Stimulated activated CD8-positive, alpha-beta memory T cell treated with anti-CD3 and anti-CD28 coated beads, Interleukin-4, amount 100 ng/mL, for 24 hours (primary cell): Measurements from ENCODE around the gene CSTF3.
"Not testable (repeated sequence)": the region's sequence is repeated elsewhere in the genome, so short reads cannot be mapped to it uniquely, and the experiment has no call there.

Experiments used
- DNase-seq: peaks from one replicate; pipeline ENCODE4 v3.0.0-alpha.2; 2020; ENCODE audit warnings: low read depth

Gene CSTF3

DNA sequence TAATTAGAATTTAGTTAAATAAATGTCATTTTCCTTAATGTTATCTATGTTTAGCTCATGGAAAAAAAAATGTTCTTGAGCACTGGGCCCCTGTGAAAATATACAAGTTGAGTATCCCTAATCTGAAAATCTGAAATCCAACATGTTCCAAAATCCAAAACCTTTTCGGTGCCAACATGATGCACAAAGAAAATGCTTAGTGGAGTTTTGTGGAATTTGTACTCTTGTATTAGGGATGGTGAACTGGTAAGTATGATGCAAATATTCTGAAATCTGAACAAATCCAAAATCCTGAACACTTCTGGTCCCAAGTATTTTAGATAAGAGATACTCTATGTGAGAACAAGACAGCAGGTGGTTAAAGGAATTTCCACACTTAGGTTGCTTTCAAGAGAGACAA lies 77.4 kb downstream of the CSTF3 start:
- no peak for DNase-seq

DNA sequence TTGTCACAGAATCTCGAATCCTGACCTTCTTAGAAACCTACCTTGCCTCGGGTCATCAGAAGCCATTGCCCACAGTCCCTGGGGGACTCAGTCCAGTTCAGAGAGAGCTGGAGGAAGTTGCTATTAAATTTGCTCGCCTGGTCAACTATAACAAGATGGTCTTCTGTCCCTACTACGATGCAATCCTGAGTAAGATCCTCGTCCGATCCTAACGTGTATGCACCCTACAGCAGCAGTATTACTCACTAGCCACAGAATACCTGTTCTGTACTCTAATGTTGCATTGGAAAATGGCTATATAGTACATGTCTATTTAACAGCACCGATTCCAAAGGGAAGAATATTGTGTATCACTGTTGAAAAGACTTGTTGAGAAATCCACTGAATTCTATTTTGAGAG lies 88.8 kb downstream of the CSTF3 start:
- DNase-seq, result no peak

DNA sequence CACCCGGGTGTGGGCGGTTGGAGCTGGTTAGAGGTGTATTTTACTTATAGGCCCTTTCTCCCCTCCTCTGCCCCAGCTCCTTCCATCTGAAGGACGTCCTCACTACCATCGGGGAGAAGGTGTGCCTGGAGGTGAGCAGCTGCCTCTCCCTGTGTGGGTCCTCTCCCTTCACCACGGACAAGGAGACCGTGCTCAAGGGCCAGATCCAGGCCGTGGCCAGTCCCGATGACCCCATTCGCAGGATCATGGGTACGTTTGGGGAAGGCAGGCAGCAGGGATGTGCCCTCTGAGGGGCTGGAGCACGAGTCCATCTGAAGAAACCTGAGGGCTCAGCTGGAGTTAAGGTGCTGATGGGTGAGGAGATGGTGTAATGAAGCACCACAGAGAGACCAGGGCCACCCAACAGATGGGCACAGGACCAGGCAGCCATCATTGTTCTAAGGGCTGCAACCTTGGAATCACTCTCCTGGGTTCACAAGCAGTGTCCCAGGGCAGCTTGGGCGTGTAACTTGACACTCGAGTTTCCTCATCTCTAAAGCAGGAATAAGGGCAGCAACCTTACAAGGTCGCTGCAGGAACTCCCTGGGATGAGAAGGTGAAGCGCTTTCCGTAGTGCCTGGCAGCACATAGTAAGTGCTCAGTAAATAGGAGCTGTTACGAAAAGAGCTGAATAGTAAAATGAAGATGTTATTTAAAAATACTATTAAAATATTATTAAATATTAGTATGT lies 92.5 kb downstream of the CSTF3 start:
- no peak for DNase-seq

DNA sequence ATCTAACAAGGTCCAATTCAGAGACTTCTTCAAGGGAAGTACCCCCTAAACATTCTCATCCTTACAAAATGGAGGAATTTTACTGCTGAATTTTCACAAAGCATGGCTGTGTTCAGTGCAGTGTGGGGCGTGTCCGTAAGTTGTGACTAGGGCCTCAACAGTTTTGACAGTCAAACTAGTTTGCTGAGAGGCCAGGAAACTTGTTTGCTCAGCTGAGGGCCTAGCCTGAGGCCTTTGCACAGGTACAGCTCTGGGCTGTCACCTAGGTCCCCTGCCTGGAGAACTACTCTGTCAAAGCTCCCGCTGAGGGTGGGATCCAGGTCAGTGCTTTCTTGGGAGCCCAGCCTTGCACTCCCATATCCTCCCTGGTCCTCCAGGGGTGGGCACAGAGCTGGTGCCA lies 94.0 kb downstream of the CSTF3 start:
- no peak for DNase-seq

DNA sequence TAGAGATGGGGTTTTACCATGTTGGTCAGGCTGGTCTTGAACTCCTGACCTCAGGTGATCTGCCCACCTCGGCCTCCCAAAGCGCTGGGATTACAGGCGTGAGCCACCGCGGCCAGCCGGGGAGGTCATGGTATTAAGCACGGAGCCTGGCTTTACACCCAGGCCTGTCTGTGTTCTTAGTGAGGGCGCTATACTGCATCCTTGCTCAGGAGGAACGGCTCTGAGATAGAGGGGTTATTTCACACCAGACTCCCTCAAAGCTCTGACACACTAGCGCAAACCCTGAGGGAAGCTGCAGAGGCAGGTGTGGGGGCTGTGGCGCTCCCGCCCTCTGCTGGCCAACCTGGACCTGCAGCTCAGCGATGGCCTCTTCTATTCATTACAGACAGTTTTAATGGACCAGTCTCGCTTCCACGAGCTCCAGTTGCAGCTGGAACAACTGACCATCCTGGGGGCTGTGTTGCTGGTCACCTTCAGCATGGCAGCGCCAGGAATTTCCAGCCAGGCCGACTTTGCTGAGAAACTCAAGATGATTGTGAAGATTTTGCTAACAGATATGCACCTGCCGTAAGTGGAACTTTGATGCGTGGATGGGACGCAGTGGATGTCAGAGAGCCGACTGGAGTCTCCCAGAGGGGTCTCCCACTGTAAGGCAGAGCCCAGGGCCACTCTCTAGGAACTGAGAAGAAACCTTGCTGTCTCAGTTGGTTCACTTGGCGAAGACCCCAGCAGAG lies 95.7 kb downstream of the CSTF3 start:
- DNase-seq, result peak; percentile 62

DNA sequence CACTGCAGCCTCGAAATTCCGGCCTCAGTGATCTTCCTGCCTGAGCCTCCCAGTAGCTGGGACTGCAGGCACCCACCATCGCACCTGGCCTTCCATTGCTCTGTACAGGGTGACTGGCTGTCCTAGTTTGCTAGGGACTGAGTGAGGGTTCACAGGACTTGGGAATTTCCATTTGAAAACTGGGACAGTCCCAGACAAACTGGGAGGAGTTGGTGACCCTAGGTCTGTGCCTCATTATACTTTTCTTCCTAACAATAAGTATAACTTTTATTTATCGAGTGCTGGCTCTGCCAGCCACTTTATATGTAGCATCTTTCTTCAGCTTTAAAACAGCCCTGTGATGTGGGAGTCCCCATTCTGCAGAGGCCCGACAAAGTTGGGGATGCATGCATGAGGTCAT lies 96.4 kb downstream of the CSTF3 start:
- no peak for DNase-seq

DNA sequence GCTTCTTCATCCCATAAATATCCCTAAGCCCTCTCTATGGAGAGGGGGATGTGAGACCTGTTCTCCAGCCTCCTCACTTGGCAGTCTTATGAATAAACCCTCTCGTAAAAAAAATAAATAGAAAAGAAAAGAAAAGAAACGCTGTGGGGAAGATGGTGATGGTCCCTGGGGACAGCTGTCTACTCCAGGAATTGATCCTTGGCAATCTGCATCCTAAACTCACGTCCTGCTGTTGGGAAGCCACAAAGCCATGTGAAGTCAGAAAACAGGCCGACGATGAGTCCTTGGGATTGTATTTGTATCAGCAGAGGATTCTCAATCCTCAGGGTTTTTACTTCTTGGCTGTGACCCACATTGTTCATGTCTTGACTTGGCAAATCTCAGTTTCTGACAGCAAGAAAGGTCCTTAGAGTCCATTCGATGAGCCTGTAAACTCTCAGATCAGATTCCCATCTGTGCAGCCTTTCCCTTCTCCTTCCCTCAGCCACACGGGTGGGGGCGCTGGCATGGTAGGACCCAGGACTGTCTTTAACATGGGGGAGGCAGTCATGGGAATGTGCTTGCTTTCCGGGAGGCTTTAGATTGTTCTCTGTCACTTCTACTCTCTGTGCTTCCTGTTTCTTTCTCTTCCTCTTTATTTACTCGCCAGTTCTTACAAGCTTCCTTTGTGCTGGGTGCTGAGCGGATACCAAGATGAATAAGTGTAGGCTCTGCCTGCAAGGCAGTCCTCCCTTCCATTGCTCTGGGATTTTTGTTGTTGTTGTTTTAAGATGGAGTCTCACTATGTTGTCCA lies 97.1 kb downstream of the CSTF3 start:
- no peak for DNase-seq

DNA sequence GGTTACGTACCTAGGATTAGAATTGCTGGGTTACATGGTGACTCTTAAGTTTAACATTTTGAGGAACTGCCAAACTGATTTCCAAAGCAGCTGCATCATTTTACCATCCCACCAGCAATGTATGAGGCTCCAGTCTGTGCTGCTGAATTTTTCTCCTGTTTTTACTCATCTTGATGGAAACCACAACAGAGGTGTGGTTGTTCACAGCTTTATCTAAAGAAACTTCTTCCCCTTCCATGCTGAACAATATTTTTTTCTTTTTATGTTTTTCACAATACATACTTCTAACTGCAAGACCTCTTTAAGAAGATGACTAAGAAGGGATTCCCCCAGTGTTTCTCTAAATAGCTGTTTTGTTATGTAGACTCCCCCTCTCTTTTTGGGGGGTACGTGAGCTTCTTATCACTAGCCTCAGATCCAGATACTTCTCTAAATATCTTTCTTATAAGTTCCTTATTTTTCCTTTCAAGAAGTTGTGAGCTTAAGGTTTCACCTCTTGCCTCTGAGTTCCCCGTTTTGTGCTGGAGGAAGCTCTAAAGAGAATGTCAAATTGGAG lies 97.9 kb downstream of the CSTF3 start:
- no peak for DNase-seq

DNA sequence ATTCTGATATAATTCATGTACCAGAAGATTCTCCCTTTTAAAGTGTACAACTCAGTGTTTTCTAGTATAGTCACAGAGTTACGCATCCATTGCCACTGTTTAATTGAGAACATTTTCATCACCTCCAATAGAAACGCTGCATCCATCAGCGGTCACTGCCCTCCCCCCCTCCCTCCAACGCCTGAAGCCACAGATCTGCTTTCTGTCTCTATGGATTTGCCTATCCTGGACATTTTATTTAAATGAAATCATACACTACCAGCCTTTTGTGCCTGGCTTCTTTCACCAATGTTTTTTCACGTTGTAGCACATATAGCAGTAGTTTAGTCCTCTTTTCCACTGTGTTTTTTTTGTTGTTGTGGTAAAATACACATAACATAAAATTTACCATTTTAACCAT lies 99.1 kb downstream of the CSTF3 start:
- DNase-seq, result no peak

DNA sequence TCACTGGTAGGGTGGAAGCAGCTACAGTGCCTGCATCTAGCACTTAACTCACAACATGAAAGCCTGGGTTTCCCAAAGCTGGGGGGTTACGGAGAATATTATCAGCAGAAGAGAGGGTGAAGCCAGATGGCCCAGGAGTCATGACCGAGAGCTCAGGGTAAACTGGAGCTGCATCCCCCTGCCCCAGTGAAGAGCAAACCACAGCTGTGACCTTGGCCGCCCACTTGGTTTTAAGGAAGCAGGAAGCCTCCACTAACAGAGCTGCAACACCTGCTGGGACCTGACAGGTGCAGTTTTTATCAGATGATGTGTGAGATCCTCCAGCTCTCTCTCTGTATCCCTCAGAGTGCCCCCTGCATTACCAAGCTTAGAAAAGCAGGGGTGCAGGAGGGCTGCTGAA lies 101.0 kb downstream of the CSTF3 start:
- DNase-seq, result no peak

DNA sequence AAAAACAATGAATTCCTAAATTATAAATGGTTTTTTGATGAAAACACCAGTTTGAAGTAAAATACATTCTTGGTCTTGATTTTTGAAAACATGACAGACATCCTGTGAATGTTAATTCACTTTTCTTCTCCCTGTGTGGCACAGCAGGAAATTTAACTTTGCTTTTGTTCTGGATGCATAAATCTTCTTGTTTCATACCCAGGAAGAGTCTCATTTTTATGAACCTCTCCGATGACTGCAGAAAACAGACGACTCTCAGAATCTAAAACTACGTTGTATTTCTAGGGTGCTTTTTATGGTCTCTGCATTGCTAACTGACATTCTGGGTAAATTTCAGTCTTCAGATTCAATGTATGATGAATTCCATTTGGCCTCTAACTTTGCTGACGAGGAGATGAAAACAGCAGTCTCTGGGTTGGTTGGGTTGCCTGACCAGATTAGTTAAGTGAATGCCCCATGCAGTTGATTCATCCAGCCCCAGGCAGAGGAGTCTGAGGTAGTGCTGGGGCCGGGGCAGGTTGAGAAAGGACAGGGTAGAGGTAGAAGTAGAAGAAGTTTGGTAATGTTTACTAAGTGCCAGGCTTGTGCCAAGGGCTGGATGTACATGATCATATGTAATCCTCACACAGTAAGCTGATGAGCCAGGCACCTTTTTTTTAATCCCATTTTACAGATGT lies 101.8 kb downstream of the CSTF3 start:
- DNase-seq, result no peak

DNA sequence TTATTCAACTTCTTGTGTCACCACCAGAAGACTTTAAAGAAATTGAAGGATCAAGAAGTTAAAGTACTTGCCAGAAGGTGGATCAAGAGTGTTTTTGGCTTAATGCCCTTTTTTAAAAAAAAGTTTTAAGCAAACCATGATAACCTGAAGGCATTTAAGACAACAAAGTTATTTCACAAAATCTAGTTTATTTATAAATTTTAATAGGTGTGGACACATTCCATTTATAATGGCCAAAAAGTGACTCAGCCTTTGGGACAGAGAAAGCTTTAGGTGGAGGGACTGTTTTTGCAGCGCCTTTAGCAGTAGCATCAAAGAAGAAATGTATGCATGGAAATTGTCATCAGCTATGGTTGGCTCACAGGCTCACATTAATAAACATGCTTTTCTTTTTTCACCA lies 104.0 kb downstream of the CSTF3 start:
- DNase-seq, result no peak

DNA sequence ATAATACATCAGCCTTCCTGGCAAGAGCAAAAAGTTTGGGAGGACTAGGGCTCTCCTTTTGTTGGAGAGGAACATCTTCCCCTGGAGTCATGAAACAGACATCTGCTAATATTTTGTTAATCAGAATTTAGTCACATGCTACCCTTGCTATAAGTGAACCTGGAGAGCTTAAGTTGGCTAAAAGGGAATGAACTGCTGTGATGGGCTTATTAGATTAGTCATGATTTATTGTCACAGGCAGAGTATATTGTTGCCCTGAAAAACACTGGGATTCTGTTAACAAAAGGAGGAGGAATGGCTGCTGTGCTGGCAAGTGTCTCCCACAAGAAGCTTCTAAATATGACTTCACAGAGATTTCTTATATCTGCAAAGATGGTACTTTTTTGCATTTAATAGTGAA lies 105.9 kb downstream of the CSTF3 start:
- no peak for DNase-seq

DNA sequence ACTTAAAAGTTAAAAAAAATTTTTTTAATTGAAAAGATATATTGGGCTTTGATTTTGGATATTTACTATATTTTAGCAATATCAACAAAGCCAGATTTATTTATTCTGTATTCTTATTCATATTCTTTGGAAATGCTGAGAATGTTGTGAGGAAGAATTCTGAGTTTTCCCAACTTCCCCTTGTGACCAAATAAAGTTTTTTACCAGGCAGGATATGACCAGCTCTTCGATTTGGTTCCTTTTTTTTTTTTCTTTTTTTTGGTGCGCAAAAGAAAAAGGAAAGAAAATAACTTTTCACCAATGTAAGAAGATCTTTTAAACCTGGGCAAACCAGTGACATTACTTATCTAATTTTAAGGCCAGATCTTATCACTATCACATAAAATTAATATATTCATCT lies 109.0 kb downstream of the CSTF3 start:
- DNase-seq, result no peak

DNA sequence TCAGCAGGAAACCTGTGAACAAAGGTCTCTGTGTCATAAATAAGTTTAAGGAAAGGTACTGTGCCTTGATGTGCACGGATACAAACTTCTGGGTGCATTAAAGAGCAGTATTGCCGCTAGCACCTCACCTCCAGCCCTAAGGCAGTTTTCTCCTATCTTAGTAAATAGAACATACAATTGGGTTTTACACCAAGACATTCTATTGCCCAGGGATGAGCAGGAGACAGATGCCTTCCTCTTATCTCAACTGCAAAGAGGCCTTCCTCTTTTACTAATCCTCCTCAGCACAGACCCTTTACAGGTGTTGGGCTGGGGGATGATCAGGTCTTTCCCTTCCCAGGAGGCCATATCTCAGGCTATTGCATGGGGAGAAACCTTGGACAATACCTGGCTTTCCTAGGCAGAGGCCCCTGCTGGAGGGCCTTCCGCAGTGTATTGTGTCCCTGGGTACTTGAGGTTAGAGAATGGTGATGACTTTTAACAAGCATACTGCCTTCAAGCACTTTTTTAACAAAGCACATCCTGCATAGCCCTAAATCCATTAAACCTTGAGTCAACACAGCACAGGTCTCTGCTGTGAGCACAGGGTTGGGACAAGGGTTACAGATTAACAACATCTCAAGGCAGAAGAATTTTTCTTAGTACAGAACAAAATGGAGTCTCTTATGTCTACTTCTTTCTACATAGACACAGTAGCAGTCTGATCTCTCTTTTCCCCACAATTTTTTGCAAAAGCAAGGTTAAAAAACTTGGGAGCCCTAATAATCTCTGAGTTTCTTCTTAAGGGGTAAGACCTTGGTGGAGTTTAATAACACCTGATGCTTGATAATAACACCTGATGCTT lies 111.5 kb downstream of the CSTF3 start:
- DNase-seq, result not testable (repeated sequence)

DNA sequence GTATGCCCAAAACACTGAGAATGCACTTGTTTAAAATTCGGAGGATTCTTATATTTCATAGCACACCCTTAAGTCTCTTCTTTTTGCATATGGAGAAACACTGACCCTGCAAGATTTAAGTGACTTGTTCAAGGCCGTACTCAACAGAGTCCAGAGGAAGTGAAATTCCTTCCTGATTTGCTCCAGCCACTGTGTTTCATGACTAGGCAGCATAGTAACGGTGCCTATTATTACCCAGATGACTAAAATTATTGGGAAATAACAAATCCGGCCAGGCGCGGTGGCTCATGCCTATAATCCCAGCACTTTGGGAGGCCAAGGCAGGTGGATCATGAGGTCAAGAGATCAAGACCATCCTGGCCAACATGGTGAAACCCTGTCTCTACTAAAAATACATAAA lies 112.6 kb downstream of the CSTF3 start:
- DNase-seq, result not testable (repeated sequence)

DNA sequence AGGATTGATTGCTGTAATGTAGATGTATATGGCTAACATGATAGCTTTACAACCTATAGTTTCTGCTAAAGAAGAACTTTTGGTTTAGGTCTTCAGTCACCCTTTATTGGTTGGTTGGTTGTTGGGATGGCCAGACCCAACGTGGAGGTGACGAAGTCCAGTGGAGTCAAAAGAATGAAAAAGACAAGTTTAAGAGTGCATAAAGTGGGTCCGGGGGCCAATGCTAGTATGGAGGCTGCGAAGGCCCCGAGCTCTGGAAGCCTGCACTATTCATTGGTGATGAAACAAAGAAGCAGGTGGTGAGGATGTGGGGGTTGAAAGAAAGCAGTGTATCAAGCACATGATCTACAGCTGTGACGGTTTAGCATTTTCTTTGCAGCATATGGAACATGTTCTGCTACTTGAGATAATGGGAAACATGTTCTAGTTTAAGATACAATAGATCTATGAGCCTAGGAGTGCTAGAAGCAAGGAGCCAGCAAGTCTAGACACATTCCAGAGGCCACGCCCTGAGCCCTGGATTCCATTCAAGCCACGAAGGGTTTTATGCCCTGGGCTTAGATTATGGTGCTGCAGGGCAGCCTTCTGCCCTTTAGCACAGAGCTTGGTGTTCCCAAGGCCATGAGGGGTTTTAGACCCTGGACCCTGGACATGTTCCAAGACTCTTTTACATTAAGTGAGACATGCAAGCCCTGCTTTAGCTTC lies 115.6 kb downstream of the CSTF3 start:
- no peak for DNase-seq

DNA sequence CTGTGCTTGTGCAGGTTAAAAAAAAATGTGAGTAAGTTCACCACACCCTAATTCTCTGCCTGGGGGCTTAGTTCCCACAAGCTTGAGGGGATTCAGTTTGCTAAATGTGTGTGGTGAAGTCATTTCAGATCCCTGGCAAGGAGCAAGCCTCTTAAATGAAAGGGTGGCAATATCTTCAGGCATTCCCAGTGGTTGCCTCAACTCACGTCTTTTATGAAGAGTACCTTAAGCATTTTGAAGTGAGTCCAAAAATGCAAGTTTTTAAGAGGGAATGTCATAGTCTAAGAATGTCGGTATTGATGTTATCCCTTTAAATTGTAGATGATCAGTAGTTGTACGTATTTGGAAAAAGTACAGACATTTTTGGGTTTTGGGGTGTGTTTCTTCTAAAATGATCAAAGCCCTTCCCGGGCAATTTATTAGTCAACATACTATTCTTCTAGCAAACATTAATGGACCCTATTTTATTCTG lies 117.0 kb downstream of the CSTF3 start:
- DNase-seq, result no peak

DNA sequence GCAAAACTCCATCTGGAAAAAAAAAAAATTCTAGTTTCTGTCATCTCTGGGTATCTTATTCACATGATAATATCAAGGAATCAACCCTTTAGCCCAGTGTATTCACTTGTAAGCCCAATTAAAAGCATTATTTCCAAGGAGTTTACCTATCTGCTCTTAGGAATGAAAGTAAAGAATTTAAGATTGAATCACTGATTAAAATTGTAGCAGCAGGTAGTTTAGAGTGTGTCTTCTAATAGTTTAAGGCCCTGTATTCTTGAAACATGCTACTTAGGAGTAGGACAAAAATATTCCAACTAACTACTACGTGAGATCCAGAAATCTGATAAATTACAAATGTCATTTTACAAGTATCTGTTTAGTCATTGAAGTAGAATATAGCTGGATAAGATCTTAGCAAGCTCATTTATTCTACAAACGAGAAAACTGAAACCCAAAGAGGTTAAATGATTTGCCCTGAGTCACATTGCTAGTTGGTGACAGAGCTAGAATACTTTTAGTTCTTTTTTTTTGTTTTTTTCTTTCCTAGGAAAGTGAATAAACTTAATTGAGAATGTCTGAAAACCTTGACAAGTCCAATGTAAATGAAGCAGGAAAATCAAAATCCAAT lies 118.0 kb downstream of the CSTF3 start:
- DNase-seq, result no peak

DNA sequence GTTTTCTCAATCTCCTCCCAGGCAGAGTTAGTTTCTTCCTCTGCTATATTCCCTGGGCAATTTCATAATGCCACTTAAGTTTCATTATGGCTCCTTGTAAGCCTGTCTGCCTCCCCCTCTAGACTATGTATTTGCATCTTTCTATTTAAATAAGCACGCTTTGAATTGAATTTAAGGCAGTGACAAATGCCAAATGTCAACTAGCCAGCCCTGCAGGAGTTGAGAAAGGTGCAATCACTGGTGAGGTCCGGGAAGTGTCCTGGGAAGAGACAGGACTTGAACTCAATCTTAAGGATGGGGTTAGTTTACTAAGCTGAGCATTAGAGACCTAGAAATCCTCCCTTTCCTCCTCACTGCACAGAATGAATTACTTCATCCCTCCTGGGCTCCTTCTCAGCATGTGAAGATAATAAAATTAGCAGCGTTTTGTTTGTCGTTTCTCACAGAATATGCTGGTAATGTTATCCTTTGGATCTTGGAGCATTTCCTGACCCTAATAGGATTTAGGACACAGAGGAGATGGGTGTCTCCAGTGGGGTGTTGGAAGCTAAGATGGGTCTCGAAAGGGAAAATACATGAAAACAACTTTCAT lies 120.3 kb downstream of the CSTF3 start:
- no peak for DNase-seq
